Activated CD8-positive, alpha-beta T cell treated with anti-CD3 and anti-CD28 coated beads for 36 hours (primary cell): Measurements from ENCODE around the gene GPC6. TPM values are rescaled to one million over a fixed set of nuclear protein-coding genes. Genes with fewer than 3 reads are reported as not detected.

ENCODE experiments used
- ATAC-seq: fragments of 200-7000 bp; cut with Tn5 transposase; one replicate; pipeline ENCODE4 v1.10.0; 2021; ENCODE audit warnings: mild to moderate bottlenecking, moderate library complexity
- CTCF ChIA-PET: fragments of 350-600 bp; sonication (Branson Sonifier 250); formaldehyde crosslinking; loops from one replicate; lab custom pipeline; 2021; ENCODE audit warnings: antibody characterized with exemption; lab: Charles Lee
- POLR2A ChIA-PET: fragments of 350-600 bp; sonication (Branson Sonifier 250); formaldehyde crosslinking; loops from one replicate; lab custom pipeline; 2021; ENCODE audit warnings: antibody characterized with exemption; lab: Charles Lee
- DNase-seq: peaks from one replicate; pipeline ENCODE4 v3.0.0-alpha.2; 2020
- H3K27ac Mint-ChIP-seq: one replicate; pipeline ENCODE4 v1.8.0; 2021; ENCODE audit warnings: mild to moderate bottlenecking, mixed read lengths
- H3K27me3 Mint-ChIP-seq: one replicate; pipeline ENCODE4 v1.8.0; 2021; ENCODE audit warnings: mixed read lengths
- H3K36me3 Mint-ChIP-seq: one replicate; pipeline ENCODE4 v1.8.0; 2021; ENCODE audit warnings: low read depth, mixed read lengths
- H3K4me1 Mint-ChIP-seq: one replicate; pipeline ENCODE4 v1.8.0; 2021; ENCODE audit warnings: low read depth, mixed read lengths
- H3K4me3 Mint-ChIP-seq: one replicate; pipeline ENCODE4 v1.8.0; 2021; ENCODE audit warnings: mild to moderate bottlenecking, moderate library complexity, mixed read lengths
- H3K9me3 Mint-ChIP-seq: one replicate; pipeline ENCODE4 v1.8.0; 2021; ENCODE audit warnings: mixed read lengths
- intact Hi-C: fragments of 100-400 bp; cut with micrococcal nuclease; formaldehyde crosslinking; loops from one replicate; pipeline ENCODE4 v1.10.0; 2022
- total RNA-seq, 2 experiments: library from RNA; stranded (reverse); gene quantifications; one replicate each; pipeline ENCODE4 v1.2.3, GENCODE V29; 2021
- TF ChIP-seq, protein P1 (sequence below): fragments of 200-600 bp; IDR thresholded peaks from one replicate; pipeline ENCODE4 v1.8.0; 2022; ENCODE audit warnings: antibody characterized with exemption, mild to moderate bottlenecking

Gene GPC6
- total RNA-seq, 2 experiments from 2014 or later, result not detected

DNA sequence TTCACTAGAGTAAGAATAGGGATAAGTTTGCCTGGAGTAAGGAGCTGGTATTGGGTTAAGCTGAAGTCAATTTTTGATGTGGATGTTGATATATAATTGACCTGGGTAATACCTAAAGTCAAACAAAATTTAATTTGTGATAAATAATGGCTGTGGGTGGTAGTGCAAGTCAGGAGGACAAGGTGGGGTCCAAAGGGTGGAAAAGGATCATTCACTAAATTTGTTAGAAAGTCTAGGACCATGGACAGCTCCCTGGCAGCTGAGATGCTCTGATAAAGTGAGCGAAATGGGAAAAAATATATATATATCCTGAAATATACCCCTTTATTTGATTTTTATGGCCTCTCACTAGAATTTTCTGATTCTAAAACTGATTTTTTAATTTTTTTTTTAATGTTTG, 463.5 kb downstream of the GPC6 start:
- Mint-ChIP-seq H3K27me3 (no peaks in the 10 kb centered on the region), H3K4me3 (no peak overlapping the region), H3K9me3 (no peaks in the 10 kb centered on the region), H3K36me3 (no peaks in the 10 kb centered on the region), H3K4me1 (no peaks in the 10 kb centered on the region), H3K27ac (no peak overlapping the region)
- TF ChIP-seq, protein P1, sequence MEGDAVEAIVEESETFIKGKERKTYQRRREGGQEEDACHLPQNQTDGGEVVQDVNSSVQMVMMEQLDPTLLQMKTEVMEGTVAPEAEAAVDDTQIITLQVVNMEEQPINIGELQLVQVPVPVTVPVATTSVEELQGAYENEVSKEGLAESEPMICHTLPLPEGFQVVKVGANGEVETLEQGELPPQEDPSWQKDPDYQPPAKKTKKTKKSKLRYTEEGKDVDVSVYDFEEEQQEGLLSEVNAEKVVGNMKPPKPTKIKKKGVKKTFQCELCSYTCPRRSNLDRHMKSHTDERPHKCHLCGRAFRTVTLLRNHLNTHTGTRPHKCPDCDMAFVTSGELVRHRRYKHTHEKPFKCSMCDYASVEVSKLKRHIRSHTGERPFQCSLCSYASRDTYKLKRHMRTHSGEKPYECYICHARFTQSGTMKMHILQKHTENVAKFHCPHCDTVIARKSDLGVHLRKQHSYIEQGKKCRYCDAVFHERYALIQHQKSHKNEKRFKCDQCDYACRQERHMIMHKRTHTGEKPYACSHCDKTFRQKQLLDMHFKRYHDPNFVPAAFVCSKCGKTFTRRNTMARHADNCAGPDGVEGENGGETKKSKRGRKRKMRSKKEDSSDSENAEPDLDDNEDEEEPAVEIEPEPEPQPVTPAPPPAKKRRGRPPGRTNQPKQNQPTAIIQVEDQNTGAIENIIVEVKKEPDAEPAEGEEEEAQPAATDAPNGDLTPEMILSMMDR, result no peak
- no peak for ATAC-seq
- POLR2A ChIA-PET, result no interaction called here
- intact Hi-C loops, result no loop called here
- no peak for DNase-seq
- CTCF ChIA-PET, result no interaction called here

DNA sequence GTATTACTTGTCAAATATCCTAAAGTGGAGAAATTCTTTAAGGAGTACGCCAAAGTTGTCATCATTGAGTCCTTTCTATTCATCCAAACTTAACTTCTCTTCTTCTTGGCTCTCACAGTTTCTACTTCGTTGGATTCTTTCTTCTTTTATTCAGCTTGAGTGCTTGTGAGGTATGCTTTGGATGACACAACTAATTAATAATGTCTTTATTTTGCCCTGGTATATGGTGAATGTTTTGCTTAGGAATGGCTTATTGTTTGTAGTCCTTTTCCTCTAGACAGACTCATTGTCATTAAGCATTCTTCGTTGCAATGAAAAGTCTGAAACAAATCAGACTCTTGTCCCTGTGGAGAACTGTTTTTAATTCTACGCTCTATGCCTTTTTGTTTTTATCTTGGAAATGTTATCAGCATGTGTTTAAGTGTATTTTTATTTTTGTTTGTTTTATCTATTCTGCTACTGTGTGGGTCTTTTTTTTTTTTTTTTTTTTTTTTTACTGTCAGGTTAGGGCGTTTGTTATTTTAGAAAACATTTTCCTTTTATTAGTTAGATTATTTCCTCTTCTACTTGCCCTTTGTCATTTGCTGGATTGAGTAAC, 471.5 kb downstream of the GPC6 start:
- Mint-ChIP-seq H3K4me3 (no peak overlapping the region), H3K4me1 (no peaks in the 10 kb centered on the region), H3K27me3 (peaks cover 3% of the 10 kb centered on the region), H3K36me3 (no peaks in the 10 kb centered on the region), H3K27ac (no peak overlapping the region), H3K9me3 (peaks cover 10% of the 10 kb centered on the region)
- CTCF ChIA-PET, result no interaction called here
- TF ChIP-seq, protein P1, result no peak
- POLR2A ChIA-PET, result no interaction called here
- ATAC-seq (no peak), DNase-seq (no peak)
- intact Hi-C loops, result no loop called here

DNA sequence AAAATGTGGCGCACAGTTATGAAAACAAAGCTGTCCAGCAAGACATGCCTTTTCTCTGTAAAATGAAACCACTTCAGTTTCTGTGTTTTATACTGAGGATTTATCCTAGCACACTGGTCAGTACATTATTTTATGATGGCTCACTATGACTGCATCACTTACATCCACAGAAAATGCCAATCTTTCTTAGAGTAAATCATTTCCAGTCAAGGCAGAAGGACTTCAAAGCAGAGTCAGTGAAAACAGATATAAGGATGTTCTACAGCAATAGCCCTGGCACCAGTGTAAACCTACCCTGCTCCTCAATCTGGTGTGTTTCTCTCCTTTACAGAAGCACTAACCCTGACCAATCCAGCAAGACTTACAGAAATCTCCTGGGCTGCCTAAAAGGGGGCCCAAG, 473.5 kb downstream of the GPC6 start:
- Mint-ChIP-seq H3K9me3 (peaks cover 10% of the 10 kb centered on the region), H3K27ac (no peak overlapping the region), H3K4me1 (no peaks in the 10 kb centered on the region), H3K4me3 (no peak overlapping the region), H3K36me3 (no peaks in the 10 kb centered on the region), H3K27me3 (peaks cover 3% of the 10 kb centered on the region)
- TF ChIP-seq, protein P1, result no peak
- POLR2A ChIA-PET, result no interaction called here
- DNase-seq (no peak), ATAC-seq (no peak)
- intact Hi-C loops, result no loop called here
- CTCF ChIA-PET, result no interaction called here

DNA sequence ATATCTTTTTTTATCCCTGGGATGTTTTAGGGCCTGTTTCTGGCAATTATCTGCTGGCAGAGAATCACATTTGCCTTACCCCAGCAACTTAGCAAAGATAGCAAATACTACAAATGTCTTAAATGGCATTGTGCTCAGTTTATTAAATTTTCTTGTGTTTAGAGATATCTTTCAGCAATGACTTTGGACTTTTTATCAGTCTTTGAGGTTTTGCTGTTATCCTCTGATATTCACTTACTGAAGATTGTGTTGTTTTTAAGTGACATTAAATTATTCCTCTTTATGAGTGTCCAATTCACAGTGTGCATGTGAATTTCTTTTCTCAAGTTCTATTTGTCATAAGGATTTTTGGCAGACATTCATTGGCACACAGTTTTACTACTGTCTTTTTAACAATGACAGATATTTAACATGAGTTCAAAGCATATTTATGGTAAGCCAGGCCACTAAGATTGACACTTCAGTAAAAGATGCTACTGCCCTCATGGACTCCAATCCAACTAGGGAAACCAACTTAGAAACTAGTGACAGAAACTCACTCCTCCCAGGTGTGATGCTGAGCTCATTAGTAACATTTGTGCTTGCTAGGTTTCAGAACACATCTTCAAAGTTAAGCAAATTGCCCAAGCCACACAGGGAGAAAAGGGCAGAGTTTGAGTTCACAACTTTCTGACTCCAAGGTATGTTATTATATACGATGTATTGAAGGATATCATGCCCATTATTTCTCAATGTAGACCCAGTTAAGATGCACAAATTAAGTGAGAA, 481.9 kb downstream of the GPC6 start:
- Mint-ChIP-seq H3K27me3 (no peaks in the 10 kb centered on the region), H3K36me3 (no peaks in the 10 kb centered on the region), H3K4me3 (no peak overlapping the region), H3K4me1 (no peaks in the 10 kb centered on the region), H3K9me3 (peaks cover 3% of the 10 kb centered on the region), H3K27ac (no peak overlapping the region)
- DNase-seq, result no peak
- POLR2A ChIA-PET, result no interaction called here
- CTCF ChIA-PET, result no interaction called here
- intact Hi-C loops, result no loop called here
- TF ChIP-seq, protein P1, result no peak
- no peak for ATAC-seq

DNA sequence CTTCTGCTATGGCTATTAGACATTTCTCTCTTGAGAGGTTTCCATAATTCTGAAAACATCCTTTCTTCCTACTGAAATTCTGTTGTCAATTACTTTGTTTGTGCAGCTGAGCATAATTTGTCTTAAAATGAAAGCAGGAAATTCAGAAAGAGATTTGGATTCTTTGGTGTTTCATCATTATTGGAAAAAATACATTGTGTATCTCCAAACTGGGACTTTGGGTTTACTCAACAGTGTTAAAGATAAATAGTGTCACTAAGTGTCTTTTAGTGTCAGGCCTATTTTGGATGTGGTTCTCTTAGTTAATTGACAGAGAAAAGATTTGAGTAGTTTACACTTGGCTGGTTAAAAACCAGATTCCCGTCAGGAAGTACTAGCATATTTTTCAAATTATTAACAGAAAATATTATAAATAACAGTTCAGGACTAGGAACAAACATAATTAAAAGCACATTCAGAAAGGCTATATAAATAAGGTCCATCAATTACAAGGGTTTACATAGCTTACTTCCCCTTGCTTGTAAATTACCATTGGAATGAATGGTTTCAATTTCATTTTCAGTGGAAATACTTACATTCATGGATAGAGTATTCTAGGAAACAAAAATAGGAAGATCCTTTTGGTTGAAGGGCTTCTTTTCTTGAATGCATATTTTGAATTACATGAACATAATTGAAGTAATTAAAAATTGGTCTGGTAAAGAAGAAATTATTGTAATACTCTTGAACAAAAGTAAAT, 483.1 kb downstream of the GPC6 start:
- intact Hi-C loops, result no loop called here
- DNase-seq, result no peak
- ChIA-PET CTCF (no interaction called here), POLR2A (no interaction called here)
- no peak for ATAC-seq
- H3K27ac Mint-ChIP-seq, result no peak overlapping the region
- TF ChIP-seq, protein P1, result no peak
- H3K27me3 Mint-ChIP-seq, result no peaks in the 10 kb centered on the region
- H3K9me3 Mint-ChIP-seq, result peaks cover 13% of the 10 kb centered on the region
- no peak overlapping the region for H3K4me3 Mint-ChIP-seq
- H3K4me1 Mint-ChIP-seq, result no peaks in the 10 kb centered on the region
- H3K36me3 Mint-ChIP-seq, result no peaks in the 10 kb centered on the region
